T-helper 1 cell treated with Interleukin-12 subunit alpha and Interleukin-12 subunit beta and Interleukin-4 antibody, amounts not matched to agents 30 μg/mL and 1 μg/mL, for 36 hours (primary cell): Measurements from ENCODE around the gene XBP1.
A peak's percentile ranks its signal among the peaks of the same experiment; 100 is the strongest.
"Not testable (repeated sequence)": the region's sequence is repeated elsewhere in the genome, so short reads cannot be mapped to it uniquely, and the experiment has no call there.

Experiments used
- H3K27ac Mint-ChIP-seq: one replicate; pipeline ENCODE4 v1.8.0; 2021; ENCODE audit warnings: mild to moderate bottlenecking, mixed read lengths
- H3K27me3 Mint-ChIP-seq: one replicate; pipeline ENCODE4 v1.8.0; 2021; ENCODE audit warnings: low read depth, mixed read lengths
- H3K36me3 Mint-ChIP-seq: one replicate; pipeline ENCODE4 v1.8.0; 2021; ENCODE audit warnings: low read depth, mixed read lengths
- H3K4me1 Mint-ChIP-seq: one replicate; pipeline ENCODE4 v1.8.0; 2021; ENCODE audit warnings: low read depth, mixed read lengths
- H3K4me3 Mint-ChIP-seq: one replicate; pipeline ENCODE4 v1.8.0; 2021; ENCODE audit warnings: mild to moderate bottlenecking, moderate library complexity, mixed read lengths
- H3K9me3 Mint-ChIP-seq: one replicate; pipeline ENCODE4 v1.8.0; 2021; ENCODE audit warnings: mixed read lengths

The XBP1 gene

GRCh38 chr22:28791124-28791523, 9.2 kb downstream of the XBP1 start:
- Mint-ChIP-seq H3K36me3 (peaks cover 49% of the 10 kb centered on the region), H3K27ac (no peak overlapping the region), H3K4me3 (no peak overlapping the region), H3K27me3 (no peaks in the 10 kb centered on the region), H3K4me1 (peaks cover 44% of the 10 kb centered on the region), H3K9me3 (no peaks in the 10 kb centered on the region)

DNA sequence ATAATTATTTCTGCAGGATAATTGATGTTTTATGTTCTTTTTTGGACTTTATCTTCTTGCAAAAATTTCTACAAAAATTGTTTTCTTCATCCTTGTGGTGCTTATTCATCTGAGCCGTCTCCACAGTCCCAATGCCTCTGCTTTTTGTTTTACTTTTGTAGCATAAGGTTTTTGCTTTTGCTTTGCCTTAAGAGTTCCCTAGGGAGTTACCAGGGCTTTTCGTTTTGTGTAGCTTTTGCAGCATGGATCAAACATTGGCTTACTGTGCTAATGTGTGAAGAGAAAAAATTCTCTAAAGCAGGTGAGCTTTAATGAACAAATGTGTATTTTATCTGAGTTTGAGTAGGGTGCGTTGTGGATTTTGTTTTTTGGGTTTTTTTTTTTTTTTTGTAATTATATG, 11.8 kb downstream of the XBP1 start:
- H3K9me3 Mint-ChIP-seq = no peaks in the 10 kb centered on the region
- peaks cover 23% of the 10 kb centered on the region for H3K4me1 Mint-ChIP-seq
- peaks cover 48% of the 10 kb centered on the region for H3K36me3 Mint-ChIP-seq
- no peak overlapping the region for H3K4me3 Mint-ChIP-seq
- no peak overlapping the region for H3K27ac Mint-ChIP-seq
- no peaks in the 10 kb centered on the region for H3K27me3 Mint-ChIP-seq

DNA sequence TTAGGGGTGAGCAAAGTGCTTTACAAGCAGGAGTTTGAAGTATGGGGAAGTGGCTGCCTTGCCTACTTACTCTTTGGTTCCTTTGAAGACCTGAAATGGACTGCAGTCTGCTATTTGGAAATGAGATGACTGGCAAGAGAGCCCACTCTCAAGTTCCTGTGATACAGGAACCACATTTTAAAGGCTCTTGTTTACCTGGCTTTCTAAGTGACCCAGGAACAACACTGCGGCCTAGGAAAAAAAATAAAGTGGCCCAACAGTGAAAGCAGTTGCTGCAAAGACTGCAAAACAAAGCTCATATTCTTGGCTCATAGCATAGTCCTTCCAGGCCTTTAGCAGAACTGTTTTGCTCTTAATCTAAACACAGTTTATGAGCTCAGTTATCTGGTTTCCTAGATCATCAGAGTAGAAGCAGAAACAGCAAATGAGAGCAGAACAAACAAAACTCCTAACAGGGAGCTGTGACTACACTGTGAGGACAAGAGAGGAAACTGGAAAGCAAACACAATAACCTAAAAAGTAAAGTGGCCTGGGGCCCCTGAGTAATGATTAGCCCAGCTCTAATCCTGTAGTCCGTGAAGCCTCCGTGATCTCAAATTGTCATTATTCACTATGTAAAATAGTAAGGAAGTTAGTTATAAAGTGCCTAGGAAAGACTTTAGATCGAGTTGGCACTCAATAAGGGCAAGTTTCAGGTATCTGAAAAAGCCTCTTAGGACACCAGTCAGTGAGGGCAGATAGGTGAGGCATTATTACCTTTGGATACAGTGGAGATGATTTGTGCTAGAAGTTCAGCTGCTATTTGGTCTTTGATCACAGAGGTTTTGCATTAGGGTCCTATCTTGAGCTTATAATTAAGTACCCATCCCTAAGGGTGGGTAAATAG, 16.3 kb downstream of the XBP1 start:
- H3K36me3 Mint-ChIP-seq = peaks cover 55% of the 10 kb centered on the region
- peaks cover 17% of the 10 kb centered on the region for H3K4me1 Mint-ChIP-seq
- no peak overlapping the region for H3K4me3 Mint-ChIP-seq
- no peaks in the 10 kb centered on the region for H3K27me3 Mint-ChIP-seq
- H3K9me3 Mint-ChIP-seq = no peaks in the 10 kb centered on the region
- no peak overlapping the region for H3K27ac Mint-ChIP-seq

- Mint-ChIP-seq H3K36me3 (peaks cover 45% of the 10 kb centered on the region), H3K27me3 (no peaks in the 10 kb centered on the region), H3K4me1 (peaks cover 18% of the 10 kb centered on the region), H3K27ac (no peak overlapping the region), H3K9me3 (no peaks in the 10 kb centered on the region), H3K4me3 (no peak overlapping the region)
Measured at GRCh38 chr22:28780296-28780695, 20.1 kb downstream of the XBP1 start.

GRCh38 chr22:28779833-28780232, 20.5 kb downstream of the XBP1 start:
- no peaks in the 10 kb centered on the region for H3K9me3 Mint-ChIP-seq
- no peak overlapping the region for H3K27ac Mint-ChIP-seq
- H3K36me3 Mint-ChIP-seq = peaks cover 43% of the 10 kb centered on the region
- no peaks in the 10 kb centered on the region for H3K27me3 Mint-ChIP-seq
- peaks cover 19% of the 10 kb centered on the region for H3K4me1 Mint-ChIP-seq
- H3K4me3 Mint-ChIP-seq = no peak overlapping the region

- no peaks in the 10 kb centered on the region for H3K27me3 Mint-ChIP-seq
- H3K4me3 Mint-ChIP-seq = peak overlapping the region; percentile 71
- peaks cover 18% of the 10 kb centered on the region for H3K4me1 Mint-ChIP-seq
- peaks cover 25% of the 10 kb centered on the region for H3K36me3 Mint-ChIP-seq
- H3K9me3 Mint-ChIP-seq = peaks cover 5% of the 10 kb centered on the region
- H3K27ac Mint-ChIP-seq = peak overlapping the region; percentile 57
Measured at GRCh38 chr22:28774378-28774777, 26.0 kb downstream of the XBP1 start.

GRCh38 chr22:28773461-28773867, 26.9 kb downstream of the XBP1 start:
- peaks cover 9% of the 10 kb centered on the region for H3K9me3 Mint-ChIP-seq
- H3K4me3 Mint-ChIP-seq = peak overlapping the region; percentile 99
- peak overlapping the region; percentile 99 for H3K27ac Mint-ChIP-seq
- peaks cover 2% of the 10 kb centered on the region for H3K27me3 Mint-ChIP-seq
- H3K36me3 Mint-ChIP-seq = peaks cover 25% of the 10 kb centered on the region
- H3K4me1 Mint-ChIP-seq = peaks cover 18% of the 10 kb centered on the region

- Mint-ChIP-seq H3K27me3 (peaks cover 2% of the 10 kb centered on the region), H3K4me3 (peak within 1 kb of the TSS; percentile 99), H3K4me1 (peaks cover 18% of the 10 kb centered on the region), H3K9me3 (peaks cover 9% of the 10 kb centered on the region), H3K36me3 (peaks cover 21% of the 10 kb centered on the region), H3K27ac (peak within 1 kb of the TSS; percentile 99)
Measured at GRCh38 chr22:28772633-28773460, 27.5 kb downstream of the XBP1 start, which contains the start of gene CCDC117. CCDC117 (plus strand) TSS chr22:28772695; CDS start chr22:28772850, 155 bp downstream.

DNA sequence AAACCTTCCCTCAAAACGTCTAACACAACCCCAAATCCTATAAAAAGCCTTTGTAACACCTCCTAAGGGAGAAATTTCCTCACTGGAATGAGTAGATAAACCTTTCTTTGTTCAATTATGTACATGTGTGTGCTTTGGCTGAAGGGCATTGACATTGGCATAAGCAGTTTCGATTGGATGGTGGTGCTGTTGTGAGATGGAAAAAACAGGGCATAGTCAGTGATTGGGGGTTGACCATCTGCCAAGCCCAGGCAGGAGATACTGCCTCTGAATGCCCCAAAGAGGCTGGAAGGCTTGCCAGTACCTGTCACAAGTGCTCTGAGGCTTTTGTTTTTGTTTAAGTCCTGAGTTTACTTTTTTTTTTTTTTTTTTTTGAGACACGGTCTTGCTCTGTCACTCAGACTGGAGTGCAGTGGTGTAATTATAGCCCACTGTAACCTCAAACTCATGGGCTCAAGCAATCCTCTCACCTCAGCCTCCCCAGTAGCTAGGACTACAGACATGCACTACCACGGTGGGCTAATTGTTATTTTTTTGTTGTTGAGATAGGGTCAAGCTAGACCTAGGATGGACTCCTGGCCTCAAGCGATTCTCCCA, 29.1 kb downstream of the XBP1 start:
- Mint-ChIP-seq H3K27ac (no peak overlapping the region), H3K4me3 (no peak overlapping the region)

DNA sequence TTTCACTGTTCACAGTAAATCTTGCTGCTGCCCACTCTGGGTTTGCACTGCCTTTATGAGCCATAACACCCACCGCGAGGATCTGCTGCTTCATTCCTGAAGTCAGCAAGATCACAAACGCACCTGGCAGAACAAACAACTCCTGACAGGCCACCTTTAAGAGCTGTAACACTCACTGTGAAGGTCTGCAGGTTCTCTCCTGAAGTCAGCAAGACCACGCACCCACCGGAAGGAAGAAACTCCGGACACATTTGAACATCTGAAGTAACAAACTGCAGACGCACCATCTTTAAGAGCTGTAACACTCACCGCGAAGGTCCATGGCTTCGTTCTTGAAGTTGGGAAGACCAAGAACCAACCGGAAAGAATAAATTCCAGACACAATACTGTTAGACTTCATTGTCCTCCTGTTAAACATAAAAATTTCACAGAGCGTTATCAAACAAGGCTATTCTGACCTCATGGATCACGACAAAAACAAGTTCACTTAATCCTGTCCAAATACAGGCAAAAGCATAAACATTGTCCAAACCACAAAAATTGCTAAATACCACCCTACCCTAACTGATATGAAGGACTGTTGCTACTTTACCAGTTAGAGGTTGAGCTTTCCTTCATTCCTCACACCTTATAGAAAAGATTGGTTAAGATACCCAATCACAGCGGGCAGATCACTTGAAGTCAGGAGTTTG, 30.8 kb downstream of the XBP1 start:
- H3K27ac Mint-ChIP-seq = no peak overlapping the region

More for the DNA sequence above, 29.1 kb downstream of the XBP1 start:
- Mint-ChIP-seq H3K27me3 (peaks cover 6% of the 10 kb centered on the region), H3K36me3 (peaks cover 21% of the 10 kb centered on the region), H3K4me1 (peaks cover 18% of the 10 kb centered on the region), H3K9me3 (peaks cover 9% of the 10 kb centered on the region)

DNA sequence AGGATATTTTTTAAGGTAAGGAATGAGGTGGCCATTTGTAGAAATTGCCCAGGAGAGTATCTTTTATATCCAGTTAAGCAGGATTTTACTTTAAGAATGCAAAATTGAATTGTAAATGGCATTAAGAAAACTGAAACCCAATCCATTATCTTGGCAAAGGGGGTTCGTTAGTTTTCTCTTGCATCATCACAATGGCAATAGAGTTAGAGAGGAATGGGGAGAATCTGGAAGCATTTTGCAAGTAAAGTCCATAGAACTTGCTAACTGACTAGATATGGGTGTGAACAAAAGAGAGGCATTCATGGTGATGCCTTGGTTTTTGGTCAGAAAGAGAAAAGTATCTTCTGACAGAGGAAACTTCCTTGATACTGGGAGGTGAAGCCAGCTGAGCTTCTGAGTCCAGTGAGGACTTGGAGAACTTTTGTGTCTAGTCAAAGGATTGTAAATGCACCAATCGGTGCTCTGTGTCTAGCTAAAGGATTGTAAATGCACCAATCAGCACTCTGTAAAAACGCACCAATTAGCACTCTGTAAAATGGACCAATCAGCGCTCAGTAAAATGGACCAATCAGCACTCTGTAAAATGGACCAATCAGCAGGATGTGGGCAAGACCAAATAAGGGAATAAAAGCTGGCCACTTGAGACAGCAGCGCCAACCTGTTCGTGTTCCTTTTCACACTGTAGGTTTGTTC, 31.5 kb downstream of the XBP1 start:
- no peak overlapping the region for H3K27ac Mint-ChIP-seq
- H3K9me3 Mint-ChIP-seq = peaks cover 9% of the 10 kb centered on the region
- H3K4me3 Mint-ChIP-seq = no peak overlapping the region
- H3K4me1 Mint-ChIP-seq = peaks cover 9% of the 10 kb centered on the region
- H3K27me3 Mint-ChIP-seq = peaks cover 12% of the 10 kb centered on the region
- peaks cover 6% of the 10 kb centered on the region for H3K36me3 Mint-ChIP-seq

More for the DNA sequence above, 30.8 kb downstream of the XBP1 start:
- Mint-ChIP-seq H3K4me1 (peaks cover 11% of the 10 kb centered on the region), H3K36me3 (peaks cover 8% of the 10 kb centered on the region), H3K27me3 (peaks cover 12% of the 10 kb centered on the region), H3K4me3 (no peak overlapping the region), H3K9me3 (peaks cover 9% of the 10 kb centered on the region)

- Mint-ChIP-seq H3K27ac (no peak overlapping the region), H3K36me3 (no peaks in the 10 kb centered on the region), H3K9me3 (peaks cover 9% of the 10 kb centered on the region), H3K27me3 (peaks cover 12% of the 10 kb centered on the region), H3K4me1 (no peaks in the 10 kb centered on the region), H3K4me3 (no peak overlapping the region)
Measured at GRCh38 chr22:28766628-28767027, 33.7 kb downstream of the XBP1 start.

- not testable (repeated sequence) for H3K27me3 Mint-ChIP-seq, H3K4me1 Mint-ChIP-seq, H3K9me3 Mint-ChIP-seq, H3K27ac Mint-ChIP-seq, H3K36me3 Mint-ChIP-seq, H3K4me3 Mint-ChIP-seq
Measured at GRCh38 chr22:28762000-28762399, 38.4 kb downstream of the XBP1 start.

DNA sequence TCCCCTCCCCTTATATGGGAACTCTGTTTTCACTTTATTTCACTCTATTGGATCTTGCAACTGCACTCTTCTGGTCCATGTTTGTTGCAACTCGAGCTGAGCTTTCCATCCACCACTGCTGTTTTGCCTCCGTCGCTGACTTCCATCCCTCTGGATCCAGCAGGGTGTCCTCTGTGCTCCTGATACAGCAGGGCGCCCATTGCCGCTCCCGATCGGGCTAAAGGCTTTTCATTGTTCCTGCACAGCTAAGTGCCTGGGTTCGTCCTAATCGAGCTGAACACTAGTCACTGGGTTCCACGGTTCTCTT, 39.0 kb downstream of the XBP1 start:
- Mint-ChIP-seq H3K4me1 (peaks cover 5% of the 10 kb centered on the region), H3K27ac (no peak overlapping the region), H3K4me3 (no peak overlapping the region), H3K9me3 (no peaks in the 10 kb centered on the region), H3K36me3 (peaks cover 2% of the 10 kb centered on the region), H3K27me3 (peaks cover 6% of the 10 kb centered on the region)
